Subcutaneous abdominal adipose tissue (tissue), 5 donors: ENCODE measurements around the gene CNTLN.

ENCODE experiments used
- H3K27ac ChIP-seq: one replicate; pipeline ENCODE4 v1.7.0; 2013; ENCODE audit warnings: low read depth, mild to moderate bottlenecking, inconsistent platforms, low read length, moderate library complexity
- H3K27me3 ChIP-seq, 5 donors: one replicate each; pipeline ENCODE4 v1.7.0; 2013; ENCODE audit warnings: low read length in 5 of 5, inconsistent platforms in 1 of 5; ENCODE audit not compliant: control insufficient read depth in 5 of 5, insufficient read depth in 4 of 5
- H3K36me3 ChIP-seq, 5 donors: one replicate each; pipeline ENCODE4 v1.7.0; 2013; ENCODE audit warnings: low read length in 5 of 5; ENCODE audit not compliant: control insufficient read depth in 5 of 5, insufficient read depth in 5 of 5
- H3K4me1 ChIP-seq, 5 donors: one replicate each; pipeline ENCODE4 v1.7.0; 2013; ENCODE audit warnings: low read length in 5 of 5, mild to moderate bottlenecking in 3 of 5, moderate library complexity in 1 of 5; ENCODE audit not compliant: control insufficient read depth in 5 of 5, insufficient read depth in 5 of 5
- H3K4me3 ChIP-seq, 5 donors: one replicate each; pipeline ENCODE4 v1.7.0; 2013; ENCODE audit warnings: low read length in 5 of 5, low read depth in 1 of 5
- H3K9ac ChIP-seq, 5 donors: one replicate each; pipeline ENCODE4 v1.7.0; 2013; ENCODE audit warnings: low read length in 5 of 5, mild to moderate bottlenecking in 4 of 5, moderate library complexity in 3 of 5
- H3K9me3 ChIP-seq, 5 donors: one replicate each; pipeline ENCODE4 v1.7.0; 2013; ENCODE audit warnings: low read length in 5 of 5; ENCODE audit not compliant: control insufficient read depth in 5 of 5
- donor health status: healthy.
- donor health status: healthy.
- donor health status: healthy.
- donor health status: healthy.
- donor health status: healthy.

CNTLN gene

GRCh38 chr9:17480966-17481365 is 346.1 kb downstream of the CNTLN start:
- Histone ChIP-seq H3K27ac (no peak overlapping the region), H3K9ac (no peak overlapping the region), H3K9me3 (no peaks in the 10 kb centered on the region), H3K4me1 (no peaks in the 10 kb centered on the region), H3K36me3 (peaks cover 0 to 6% (median 0%) of the 10 kb centered on the region in 5 donors), H3K27me3 (no peaks in the 10 kb centered on the region), H3K4me3 (no peak overlapping the region)

GRCh38 chr9:17481565-17481964 is 346.7 kb downstream of the CNTLN start:
- H3K27me3 ChIP-seq: no peaks in the 10 kb centered on the region
- no peaks in the 10 kb centered on the region for H3K4me1 ChIP-seq
- H3K9me3 ChIP-seq: no peaks in the 10 kb centered on the region
- no peak overlapping the region for H3K27ac ChIP-seq
- H3K36me3 ChIP-seq: peaks cover 0 to 7% (median 0%) of the 10 kb centered on the region in 5 donors
- no peak overlapping the region for H3K9ac ChIP-seq
- no peak overlapping the region for H3K4me3 ChIP-seq

DNA sequence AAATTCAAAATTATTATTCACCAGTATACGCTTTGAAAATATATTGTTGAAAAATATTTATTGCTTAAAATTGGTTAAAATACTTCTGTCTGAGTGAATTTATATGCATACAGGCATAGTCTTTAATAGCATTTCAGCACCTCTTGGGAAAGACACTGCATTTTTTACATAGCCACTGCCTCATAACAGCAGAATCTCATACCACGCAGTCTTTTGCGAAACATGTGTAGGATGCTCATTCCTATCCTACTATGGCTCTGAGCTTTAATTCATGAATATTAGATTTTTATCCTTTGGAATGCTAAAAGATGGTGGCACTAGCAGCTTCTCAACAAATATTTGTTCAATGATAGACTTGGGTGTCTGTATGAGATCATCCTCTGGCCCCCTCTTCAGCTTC is 350.1 kb downstream of the CNTLN start:
- Histone ChIP-seq H3K4me3 (no peak overlapping the region), H3K9ac (no peak overlapping the region), H3K36me3 (peaks cover 0 to 15% (median 4%) of the 10 kb centered on the region in 5 donors), H3K9me3 (no peaks in the 10 kb centered on the region), H3K4me1 (no peaks in the 10 kb centered on the region), H3K27ac (no peak overlapping the region), H3K27me3 (no peaks in the 10 kb centered on the region)

GRCh38 chr9:17486396-17486795 is 351.6 kb downstream of the CNTLN start:
- Histone ChIP-seq H3K27me3 (no peaks in the 10 kb centered on the region), H3K9ac (no peak overlapping the region), H3K4me3 (no peak overlapping the region), H3K9me3 (no peaks in the 10 kb centered on the region), H3K36me3 (peaks cover 0 to 15% (median 4%) of the 10 kb centered on the region in 5 donors), H3K27ac (no peak overlapping the region), H3K4me1 (no peaks in the 10 kb centered on the region)

GRCh38 chr9:17487467-17487866 is 352.6 kb downstream of the CNTLN start:
- H3K9me3 ChIP-seq: no peaks in the 10 kb centered on the region
- H3K4me1 ChIP-seq: no peaks in the 10 kb centered on the region
- no peak overlapping the region for H3K27ac ChIP-seq
- H3K9ac ChIP-seq: no peak overlapping the region
- H3K27me3 ChIP-seq: no peaks in the 10 kb centered on the region
- no peak overlapping the region for H3K4me3 ChIP-seq
- peaks cover 0 to 15% (median 4%) of the 10 kb centered on the region in 5 donors for H3K36me3 ChIP-seq

DNA sequence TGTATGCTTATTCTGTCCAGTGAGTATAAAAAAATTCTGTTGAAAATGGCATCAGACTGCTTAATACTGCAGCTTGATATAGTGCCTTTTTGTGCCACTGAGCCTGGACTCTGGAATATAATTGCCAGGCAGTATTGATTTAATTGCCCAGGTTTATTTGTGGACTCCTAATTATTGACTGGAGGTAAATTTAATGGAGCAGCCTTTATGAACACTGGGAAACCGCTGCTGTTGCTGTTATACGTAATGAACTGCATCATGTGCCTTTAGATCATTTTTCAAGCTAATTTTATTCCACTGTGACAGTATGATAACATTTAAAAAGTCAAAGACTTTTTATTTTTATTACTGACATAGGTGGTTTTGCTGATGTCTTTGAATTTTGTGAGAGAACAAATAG is 353.8 kb downstream of the CNTLN start:
- H3K4me1 ChIP-seq: no peaks in the 10 kb centered on the region
- no peak overlapping the region for H3K4me3 ChIP-seq
- peaks cover 0 to 15% (median 4%) of the 10 kb centered on the region in 5 donors for H3K36me3 ChIP-seq
- H3K9me3 ChIP-seq: no peaks in the 10 kb centered on the region
- H3K9ac ChIP-seq: no peak overlapping the region
- no peak overlapping the region for H3K27ac ChIP-seq
- no peaks in the 10 kb centered on the region for H3K27me3 ChIP-seq

DNA sequence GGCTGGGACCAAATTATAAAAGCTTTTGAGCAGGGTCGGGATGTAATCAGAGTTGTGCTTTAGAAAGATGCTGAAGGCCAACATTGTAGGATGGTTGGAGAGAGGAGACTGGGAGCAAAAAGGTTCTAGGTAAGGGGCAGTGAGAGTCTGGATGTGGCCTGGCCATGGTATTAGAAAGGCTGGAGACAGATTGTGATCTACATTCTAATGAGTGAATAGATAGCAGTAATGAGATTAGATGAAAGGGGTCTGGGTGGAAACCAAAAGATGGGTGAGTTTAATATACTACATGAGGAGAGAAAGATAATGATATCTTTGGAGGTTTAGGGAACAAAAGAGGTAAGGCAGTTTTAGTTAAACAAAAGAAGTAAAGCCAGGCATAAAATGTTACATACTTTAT is 355.3 kb downstream of the CNTLN start:
- Histone ChIP-seq H3K27ac (no peak overlapping the region), H3K27me3 (no peaks in the 10 kb centered on the region), H3K9me3 (no peaks in the 10 kb centered on the region), H3K4me3 (no peak overlapping the region), H3K36me3 (peaks cover 0 to 17% (median 4%) of the 10 kb centered on the region in 5 donors), H3K9ac (no peak overlapping the region), H3K4me1 (no peaks in the 10 kb centered on the region)

- Histone ChIP-seq H3K27ac (no peak overlapping the region), H3K9me3 (no peaks in the 10 kb centered on the region), H3K4me3 (no peak overlapping the region), H3K27me3 (no peaks in the 10 kb centered on the region), H3K36me3 (peaks cover 0 to 15% (median 10%) of the 10 kb centered on the region in 5 donors), H3K9ac (no peak overlapping the region), H3K4me1 (no peaks in the 10 kb centered on the region)
These were observed 356.9 kb downstream of the CNTLN start for GRCh38 chr9:17491780-17492179.

DNA sequence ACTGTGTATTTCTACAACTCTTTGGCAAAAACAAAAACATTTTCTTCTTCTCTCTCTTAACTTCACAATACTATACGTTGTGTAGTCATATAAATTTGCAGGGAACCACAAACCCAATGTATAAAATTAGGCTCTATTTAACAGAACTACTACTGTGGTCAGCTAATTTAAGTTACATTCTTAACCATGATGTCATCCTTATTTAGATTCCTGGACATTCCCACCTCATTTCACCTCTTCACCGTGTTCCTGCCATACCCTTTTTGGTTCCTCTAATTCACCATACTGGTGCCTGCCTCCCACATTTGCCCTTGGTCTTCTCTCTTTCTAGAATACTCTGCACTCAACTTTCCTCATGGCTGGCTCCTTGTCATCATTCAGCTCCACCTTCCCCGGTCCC is 368.4 kb downstream of the CNTLN start:
- peaks cover 0 to 5% (median 0%) of the 10 kb centered on the region in 5 donors for H3K4me1 ChIP-seq
- no peak overlapping the region for H3K4me3 ChIP-seq
- H3K36me3 ChIP-seq: no peaks in the 10 kb centered on the region
- H3K9me3 ChIP-seq: peaks cover 0 to 3% (median 0%) of the 10 kb centered on the region in 5 donors
- H3K27me3 ChIP-seq: no peaks in the 10 kb centered on the region
- no peak overlapping the region for H3K27ac ChIP-seq
- no peak overlapping the region for H3K9ac ChIP-seq

DNA sequence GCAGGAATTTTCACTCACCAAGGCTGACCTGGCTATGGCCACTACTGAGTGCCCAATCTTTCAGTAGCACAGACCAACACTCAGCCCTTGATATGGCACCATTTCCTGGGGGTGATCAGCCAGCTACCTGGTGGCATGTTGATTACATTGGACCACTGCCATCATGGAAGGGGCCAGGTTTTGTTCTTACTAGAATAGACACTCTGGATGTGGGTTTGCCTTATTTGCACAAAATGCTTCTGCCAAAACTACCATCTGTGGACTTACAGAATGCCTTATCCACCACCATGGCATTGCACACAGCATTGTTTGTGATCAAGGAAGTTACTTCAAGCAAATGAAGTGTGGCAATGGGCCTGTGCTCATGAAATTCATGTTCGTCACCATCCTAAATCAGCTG is 374.3 kb downstream of the CNTLN start:
- no peaks in the 10 kb centered on the region for H3K36me3 ChIP-seq
- no peak overlapping the region for H3K9ac ChIP-seq
- H3K9me3 ChIP-seq: peaks cover 0 to 3% (median 0%) of the 10 kb centered on the region in 5 donors
- H3K4me3 ChIP-seq: no peak overlapping the region
- no peak overlapping the region for H3K27ac ChIP-seq
- H3K27me3 ChIP-seq: no peaks in the 10 kb centered on the region
- H3K4me1 ChIP-seq: peaks cover 0 to 5% (median 0%) of the 10 kb centered on the region in 5 donors

DNA sequence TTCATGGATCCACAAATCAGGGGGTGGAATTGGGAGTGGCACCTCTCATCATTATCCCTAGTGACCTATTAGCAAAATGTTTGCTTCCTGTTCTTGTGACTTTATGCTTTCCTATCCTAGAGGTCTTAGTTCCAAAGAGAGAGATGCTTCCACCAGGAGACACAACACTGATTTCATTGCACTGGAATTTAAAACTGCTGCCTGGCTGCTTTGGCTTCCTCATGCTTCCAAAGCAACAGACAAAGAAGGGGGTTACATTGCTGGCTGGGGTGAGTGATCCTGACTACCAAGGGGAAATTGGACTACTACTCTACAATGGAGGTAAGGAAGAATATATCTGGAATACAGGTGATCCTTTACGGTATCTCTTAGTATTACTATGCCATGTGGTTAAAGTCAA is 374.9 kb downstream of the CNTLN start:
- H3K27me3 ChIP-seq: no peaks in the 10 kb centered on the region
- H3K27ac ChIP-seq: no peak overlapping the region
- H3K4me3 ChIP-seq: no peak overlapping the region
- peaks cover 0 to 5% (median 0%) of the 10 kb centered on the region in 5 donors for H3K4me1 ChIP-seq
- no peaks in the 10 kb centered on the region for H3K36me3 ChIP-seq
- H3K9ac ChIP-seq: no peak overlapping the region
- H3K9me3 ChIP-seq: peaks cover 0 to under 1% (median 0%) of the 10 kb centered on the region in 5 donors
